ENCODE measurements around the gene COQ10B. TPM values are rescaled to one million over a fixed set of nuclear protein-coding genes. Genes with fewer than 3 reads are reported as not detected.
"Not testable (repeated sequence)": the region's sequence is repeated elsewhere in the genome, so short reads cannot be mapped to it uniquely, and the experiment has no call there.

Gene COQ10B
- polyA plus RNA-seq (ENCODE audit: insufficient read depth in 1 of 5, insufficient read length in 5 of 5, low replicate concordance in 1 of 5), result 10 to 100 TPM; 12.5 to 16.2 (median 13.4) TPM
- long read RNA-seq, donor 1, transcript COQ10B-201 (5 exons, 2,239 nt), result major isoform, 7 of 1,016 reads
- long read RNA-seq, donor 1, partial matches to known transcripts, result 1,004 of 1,016 reads
- long read RNA-seq, donor 1, other reads (novel, unspliced or antisense), result 5 of 1,016 reads
- long read RNA-seq, donor 2, transcript COQ10B-201 (5 exons, 2,239 nt), result major isoform, 5 of 5 reads
- long read RNA-seq, donor 2, partial matches to known transcripts, result 0 of 5 reads
- long read RNA-seq, donor 2, other reads (novel, unspliced or antisense), result 0 of 5 reads
- long read RNA-seq, donor 3, transcript COQ10B-201 (5 exons, 2,239 nt), result major isoform, 5 of 5 reads
- long read RNA-seq, donor 3, partial matches to known transcripts, result 0 of 5 reads
- long read RNA-seq, donor 3, other reads (novel, unspliced or antisense), result 0 of 5 reads
- long read RNA-seq, donor 4, transcript COQ10B-201 (5 exons, 2,239 nt), result major isoform, 6 of 12 reads
- long read RNA-seq, donor 4, partial matches to known transcripts, result 6 of 12 reads
- long read RNA-seq, donor 4, other reads (novel, unspliced or antisense), result 0 of 12 reads
- long read RNA-seq, donor 5, transcript COQ10B-201 (5 exons, 2,239 nt), result major isoform, 10 of 11 reads
- long read RNA-seq, donor 5, partial matches to known transcripts, result 0 of 11 reads
- long read RNA-seq, donor 5, other reads (novel, unspliced or antisense), result 0 of 11 reads
- long read RNA-seq, donor 6, transcript COQ10B-201 (5 exons, 2,239 nt), result major isoform, 12 of 1,027 reads
- long read RNA-seq, donor 6, partial matches to known transcripts, result 927 of 1,027 reads
- long read RNA-seq, donor 6, other reads (novel, unspliced or antisense), result 88 of 1,027 reads
- long read RNA-seq, donor 7, transcript COQ10B-201 (5 exons, 2,239 nt), result major isoform, 6 of 1,095 reads
- long read RNA-seq, donor 7, partial matches to known transcripts, result 930 of 1,095 reads
- long read RNA-seq, donor 7, other reads (novel, unspliced or antisense), result 159 of 1,095 reads
- long read RNA-seq, donor 8, partial matches to known transcripts, result 259 of 311 reads
- long read RNA-seq, donor 8, other reads (novel, unspliced or antisense), result 49 of 311 reads

DNA sequence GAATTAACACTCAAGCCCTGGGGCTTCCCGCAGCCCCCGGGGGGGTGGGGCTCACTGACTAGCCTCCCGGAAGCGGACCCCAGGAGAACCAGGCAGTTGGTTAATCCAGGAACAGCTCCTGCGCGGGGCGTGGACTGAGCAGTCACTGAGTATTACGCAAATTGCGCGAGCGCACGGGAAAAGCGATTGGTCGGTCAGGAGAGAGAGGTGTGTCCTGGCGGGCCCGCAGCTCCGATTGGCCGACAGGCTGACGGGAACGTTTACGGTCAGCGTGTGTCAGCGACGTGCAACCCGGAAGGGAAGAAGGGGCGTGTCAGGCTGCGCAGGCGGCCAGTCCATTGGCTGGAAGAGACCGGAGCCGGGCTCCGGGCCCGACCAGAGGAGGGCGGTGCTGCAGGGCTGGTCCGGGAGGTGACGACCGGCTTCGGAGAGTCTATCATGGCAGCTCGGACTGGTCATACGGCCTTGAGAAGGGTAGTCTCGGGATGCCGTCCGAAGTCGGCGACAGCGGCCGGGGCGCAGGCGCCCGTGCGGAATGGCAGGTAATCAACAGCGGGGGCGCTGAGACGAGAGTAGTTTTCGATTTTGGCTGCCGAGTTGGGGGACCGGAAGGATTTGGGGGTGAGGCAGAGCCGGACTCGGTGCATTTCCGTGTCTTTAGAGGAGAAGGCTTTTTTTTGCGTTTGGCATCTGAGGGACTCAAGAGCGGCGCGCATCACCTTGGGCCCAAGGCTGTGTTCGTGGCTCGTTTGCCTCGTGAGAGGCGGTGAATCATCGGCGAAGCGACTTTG is at the start of gene COQ10B:
COQ10B (plus strand) TSS at position 430 of the 791 bp plus-strand sequence; CDS start at position 439, 9 bp downstream.
- DNase-seq, result peak; percentile 99 to 100

DNA sequence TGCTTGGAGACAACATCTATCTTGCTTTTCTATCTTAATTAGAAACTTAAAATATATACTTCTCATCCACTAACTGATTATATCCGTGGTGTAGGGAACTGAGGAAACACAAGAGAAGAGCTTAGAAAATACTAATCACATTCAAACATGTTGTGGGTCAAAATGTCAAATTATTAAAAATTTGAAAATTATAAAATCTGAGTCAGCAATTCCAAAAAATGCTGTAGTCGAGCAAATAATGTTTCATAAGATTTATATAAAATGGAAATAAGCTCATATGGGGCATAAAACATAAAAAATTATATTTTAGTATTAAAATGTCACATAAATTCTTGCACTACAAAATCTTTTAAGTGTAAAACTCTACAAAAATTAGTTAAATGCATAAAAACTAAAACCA is 47.8 kb upstream of the COQ10B start:
- no peak for DNase-seq

DNA sequence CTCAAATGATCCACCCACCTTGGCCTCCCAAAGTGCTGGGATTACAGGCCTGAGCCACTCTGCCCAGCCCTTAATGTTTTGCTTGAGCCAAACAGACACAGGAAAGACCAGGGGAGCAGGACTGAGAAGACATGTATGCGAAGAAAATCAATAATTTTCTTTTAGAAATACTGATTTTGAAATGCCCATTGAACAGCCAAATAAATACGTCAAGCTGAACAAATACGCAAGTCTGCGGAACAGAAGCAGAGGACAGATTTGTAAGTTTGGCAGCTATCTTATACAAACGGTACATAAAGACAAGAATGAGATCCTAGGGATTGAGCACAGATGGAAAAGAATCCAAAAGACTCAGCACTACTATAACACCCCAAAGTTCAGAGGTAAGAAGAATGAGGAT is 39.3 kb upstream of the COQ10B start:
- DNase-seq, result no peak

DNA sequence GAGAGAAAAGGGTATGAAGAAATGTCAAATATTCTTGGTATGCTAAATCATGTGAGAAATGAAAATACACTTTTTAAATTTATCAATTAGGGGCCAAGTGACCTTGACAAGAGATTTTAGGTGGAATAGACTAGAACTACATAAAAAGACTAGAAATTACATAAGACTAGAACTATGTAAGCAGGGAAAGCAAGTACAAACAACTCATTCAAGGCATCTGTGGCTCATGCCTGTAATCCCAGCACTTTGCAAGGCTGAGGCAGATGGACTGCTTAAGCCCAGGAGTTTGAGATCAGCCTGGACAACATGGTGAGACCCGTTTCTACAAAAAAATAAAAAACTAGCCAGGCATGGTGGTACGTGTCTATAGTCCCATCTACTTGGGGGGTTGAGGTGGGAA is 38.8 kb upstream of the COQ10B start:
- DNase-seq, result no peak

DNA sequence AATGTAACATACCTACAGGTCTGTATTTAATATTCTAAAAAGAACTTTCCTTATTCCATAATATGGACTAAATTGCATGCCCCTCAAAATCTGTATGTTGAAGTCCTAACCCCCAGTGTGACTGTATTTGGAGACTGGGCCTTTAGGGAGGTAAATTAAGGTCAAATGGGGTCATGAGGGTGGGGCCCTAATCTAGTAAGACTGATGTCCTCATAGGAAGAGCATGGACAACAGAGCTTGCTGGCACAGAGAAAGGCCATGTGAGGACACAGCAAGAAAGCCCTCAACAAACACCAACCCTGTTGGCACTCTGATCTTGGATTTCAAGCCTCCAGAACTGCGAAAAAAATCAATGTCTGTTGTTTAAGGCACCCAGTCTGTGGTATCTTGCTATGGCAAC is 37.1 kb upstream of the COQ10B start:
- DNase-seq, result no peak

DNA sequence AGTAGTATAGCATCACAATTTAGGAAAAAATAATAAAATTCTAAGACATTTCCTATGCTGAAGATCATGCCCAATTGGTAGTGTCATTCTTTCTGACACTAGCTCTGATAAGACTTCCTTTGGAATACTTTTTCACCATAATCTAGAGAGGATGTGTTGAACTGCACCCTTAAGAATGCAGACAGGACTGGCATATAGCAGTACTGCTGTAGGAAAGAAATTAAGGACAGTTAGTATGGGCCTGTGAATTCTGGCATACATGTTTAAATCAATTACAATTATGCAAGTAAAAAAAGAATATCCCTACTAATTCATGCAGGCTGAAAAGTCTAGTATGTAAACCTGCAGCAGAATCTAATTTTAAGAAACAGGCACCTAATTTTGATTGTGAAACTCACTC is 33.9 kb upstream of the COQ10B start:
- no peak for DNase-seq

DNA sequence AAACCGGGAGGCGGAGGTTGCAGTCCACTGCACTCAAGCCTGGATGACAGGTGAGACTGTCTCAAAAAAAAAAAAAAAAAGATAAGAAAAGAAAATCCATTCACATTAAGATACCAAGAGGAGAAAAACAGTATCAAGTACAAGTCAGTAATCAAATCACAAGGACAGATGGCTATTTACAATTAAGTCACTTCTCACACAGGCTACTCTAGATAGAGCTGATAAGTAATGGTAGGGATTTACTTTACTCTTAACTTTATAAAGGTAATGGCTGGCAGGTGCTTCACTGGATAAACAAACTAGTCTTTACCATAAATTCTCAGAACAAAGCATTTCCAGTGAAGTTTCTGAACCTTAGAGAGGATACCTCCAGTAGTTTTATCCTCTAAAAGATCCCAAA is 30.0 kb upstream of the COQ10B start:
- no peak for DNase-seq

DNA sequence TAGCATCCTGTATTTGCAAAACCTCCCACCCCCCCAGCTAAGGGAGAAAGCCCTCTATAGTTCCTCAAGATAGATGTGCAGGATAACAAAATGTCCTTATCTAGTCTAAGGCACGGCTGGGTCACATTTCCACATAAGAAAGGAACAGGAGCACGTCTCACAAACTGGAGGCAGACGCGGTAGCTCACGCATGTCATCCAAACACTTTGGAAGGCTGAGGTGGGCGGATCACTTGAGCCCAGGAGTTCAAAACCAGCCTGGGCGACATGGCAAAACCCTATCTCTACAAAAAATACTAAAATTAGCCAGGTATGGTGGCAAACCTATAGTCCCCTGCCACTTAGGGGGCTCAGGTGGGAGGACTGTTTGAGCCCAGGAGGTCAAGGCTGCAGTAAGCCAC is 27.8 kb upstream of the COQ10B start:
- DNase-seq, result no peak

DNA sequence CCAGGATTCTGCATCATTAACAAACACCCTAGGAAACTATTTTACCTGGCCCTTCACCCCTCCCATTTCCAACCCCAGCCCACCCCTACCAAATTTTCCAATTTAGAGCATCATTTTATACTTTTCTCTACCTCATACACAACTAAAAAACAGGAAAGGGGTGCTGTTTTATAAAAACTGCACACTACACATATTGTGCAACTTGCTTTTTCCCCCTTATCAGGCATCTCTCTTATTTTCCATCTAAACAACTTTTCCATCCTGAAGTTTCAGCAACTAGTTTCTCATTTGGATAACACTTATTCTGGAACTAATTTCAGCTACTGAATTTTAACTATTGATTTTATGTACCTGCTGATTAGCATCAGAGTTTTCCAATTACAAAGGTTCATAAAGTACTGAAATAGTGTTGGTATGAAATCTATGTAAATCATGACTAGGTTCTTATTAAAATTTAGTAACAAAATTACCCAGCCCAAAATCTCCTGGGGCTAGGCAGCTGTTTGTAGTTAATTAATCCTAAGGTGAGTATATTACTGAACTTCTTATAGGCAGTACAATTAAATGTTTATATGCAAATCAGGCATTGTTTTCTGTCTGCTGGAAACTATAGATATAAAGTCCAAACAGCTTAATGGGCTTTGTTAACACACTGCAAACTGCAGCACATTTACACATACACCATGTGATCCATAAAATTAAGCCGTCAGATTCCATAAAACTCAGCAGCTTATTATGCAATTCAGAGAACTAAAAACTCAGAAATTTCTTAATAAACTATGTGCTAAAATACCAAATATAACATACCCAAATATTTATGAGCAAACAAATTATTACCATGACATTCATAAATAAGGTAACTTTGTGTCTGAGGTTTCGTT is 26.4 kb upstream of the COQ10B start:
- no peak for DNase-seq

DNA sequence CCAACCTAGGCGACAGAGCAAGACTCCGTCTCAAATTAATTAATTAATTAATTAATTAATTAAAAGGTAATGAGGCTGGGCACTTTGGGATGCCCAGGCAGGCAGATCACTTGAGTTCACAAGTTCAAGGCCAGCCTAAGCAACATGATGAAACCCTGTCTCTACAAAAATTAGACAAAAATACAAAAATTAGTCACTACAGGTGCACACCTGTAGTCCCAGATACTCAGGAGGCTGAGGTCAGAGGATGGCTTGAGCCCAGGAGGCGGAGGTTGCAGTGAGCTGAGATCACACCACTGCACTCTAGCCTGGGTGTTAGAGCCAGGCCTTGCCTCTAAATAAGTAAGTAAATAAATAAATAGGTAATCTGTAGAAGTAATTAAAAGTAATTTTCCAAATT is 25.4 kb upstream of the COQ10B start:
- DNase-seq, result no peak

DNA sequence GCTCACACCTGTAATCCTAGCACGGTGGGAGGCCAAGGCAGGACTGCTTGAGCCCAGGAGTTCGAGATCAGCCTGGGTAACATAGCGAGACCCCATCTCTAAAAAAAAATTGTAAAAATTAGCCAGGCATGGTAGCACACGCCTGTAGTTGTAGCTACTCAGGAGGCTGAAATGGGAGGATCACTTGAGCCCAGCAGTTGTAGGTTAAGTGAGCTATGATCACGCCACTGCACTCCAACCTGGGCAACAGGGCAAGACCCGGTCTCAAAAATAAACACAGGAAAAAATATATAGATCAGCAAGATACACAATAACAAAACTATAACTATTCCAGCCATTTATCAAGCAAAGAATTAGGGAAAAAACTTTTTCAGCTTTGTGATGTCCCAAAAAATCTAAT is 21.5 kb upstream of the COQ10B start:
- no peak for DNase-seq

DNA sequence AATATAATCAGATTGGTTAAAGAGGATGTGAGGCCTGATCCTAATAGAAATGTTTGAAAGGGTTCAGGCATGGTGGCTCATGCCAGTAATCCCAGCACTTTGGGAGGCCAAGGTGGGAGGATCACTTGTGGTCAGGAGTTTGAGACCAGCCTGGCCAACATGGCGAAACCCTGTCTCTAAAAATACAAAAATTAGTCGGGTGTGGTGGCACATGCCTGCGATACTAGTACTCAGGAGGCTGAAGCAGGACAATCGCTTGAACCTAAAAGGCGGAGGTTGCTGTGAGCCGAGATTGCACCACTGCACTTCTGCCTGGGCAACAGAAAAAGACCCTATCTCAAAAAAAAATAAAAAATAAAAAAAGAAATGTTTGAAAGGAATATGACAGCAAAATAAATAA is 20.8 kb upstream of the COQ10B start:
- not testable (repeated sequence) for DNase-seq

DNA sequence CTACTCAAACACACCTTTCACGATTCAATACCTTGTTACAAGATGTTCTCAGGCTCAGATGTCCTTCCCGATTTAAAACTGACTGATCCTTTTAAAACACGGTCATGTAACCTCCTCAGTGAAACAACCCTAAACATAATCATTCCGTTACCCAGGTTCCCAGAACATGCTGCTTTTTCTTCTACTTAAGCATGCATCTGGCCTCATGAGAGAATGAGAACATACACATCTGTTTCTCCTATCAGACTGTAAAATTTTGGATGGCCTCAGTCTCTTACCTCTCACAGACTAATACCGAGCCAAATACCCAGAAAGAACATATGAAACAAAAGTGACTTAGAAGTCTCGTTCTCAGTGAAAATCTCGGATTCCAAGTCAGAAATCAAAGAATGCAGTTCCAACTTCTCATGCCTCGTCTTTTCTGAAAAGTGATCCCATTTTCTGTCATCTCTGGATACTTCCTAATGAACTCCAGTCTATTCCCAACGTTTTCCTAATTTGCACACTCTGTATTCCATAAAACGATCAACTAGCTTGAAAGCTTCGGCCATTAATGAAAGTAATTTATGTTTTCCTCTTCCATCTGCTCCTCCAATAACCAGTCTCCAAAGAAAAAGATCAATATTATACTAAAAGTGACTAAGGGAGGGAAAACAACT is 19.4 kb upstream of the COQ10B start:
- DNase-seq, result no peak

DNA sequence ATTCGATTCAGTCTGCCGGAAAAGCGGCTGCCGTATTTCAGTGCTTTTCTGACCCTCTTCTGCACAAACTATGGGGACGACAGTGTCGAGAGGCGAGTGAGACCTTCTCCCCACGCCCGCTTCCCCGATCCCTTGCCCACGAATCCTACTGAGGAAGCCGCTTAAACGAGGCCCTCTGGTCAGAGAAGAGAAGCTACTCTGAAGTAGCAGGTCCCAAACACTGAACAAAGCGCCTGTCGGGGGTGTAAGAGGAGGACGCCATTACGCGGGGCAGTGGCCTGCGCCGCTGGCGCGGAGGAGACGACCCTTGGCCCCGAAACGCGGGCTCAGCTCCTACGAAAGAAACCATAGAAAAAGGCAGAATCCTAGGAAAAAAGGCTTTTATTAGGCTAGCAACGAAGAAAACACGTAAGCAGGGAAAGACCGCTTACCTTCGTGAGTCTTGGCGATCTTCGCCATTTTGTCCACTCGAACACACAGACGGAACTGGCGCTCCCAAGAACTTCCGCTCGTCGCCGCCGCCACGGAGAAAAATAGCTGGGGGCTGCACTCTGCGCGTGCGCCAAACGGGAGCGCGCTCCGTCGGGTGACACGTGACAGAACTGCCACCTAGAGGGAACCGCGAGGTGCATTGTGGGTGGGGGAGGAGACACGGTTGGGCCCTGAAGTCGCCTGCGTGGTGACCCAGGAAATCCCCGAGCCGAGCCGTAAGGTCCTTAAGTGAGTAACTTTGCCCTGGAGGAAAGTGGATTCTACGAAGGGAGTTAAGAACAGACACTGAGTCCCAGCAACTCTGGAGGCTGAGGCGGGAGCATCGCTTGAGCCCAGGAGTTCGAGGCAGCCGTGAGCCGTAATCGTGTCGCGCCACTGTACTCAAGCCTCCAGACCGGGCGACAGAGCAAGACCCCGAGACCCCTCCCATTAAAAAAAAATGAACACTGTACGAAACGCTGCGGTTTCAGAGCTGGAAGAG is 18.5 kb upstream of the COQ10B start, which contains the start of gene SF3B1:
SF3B1 (minus strand) TSS at position 488 of the 973 bp plus-strand sequence; CDS start at position 459, 29 bp downstream.
- DNase-seq, result peak; percentile 99

DNA sequence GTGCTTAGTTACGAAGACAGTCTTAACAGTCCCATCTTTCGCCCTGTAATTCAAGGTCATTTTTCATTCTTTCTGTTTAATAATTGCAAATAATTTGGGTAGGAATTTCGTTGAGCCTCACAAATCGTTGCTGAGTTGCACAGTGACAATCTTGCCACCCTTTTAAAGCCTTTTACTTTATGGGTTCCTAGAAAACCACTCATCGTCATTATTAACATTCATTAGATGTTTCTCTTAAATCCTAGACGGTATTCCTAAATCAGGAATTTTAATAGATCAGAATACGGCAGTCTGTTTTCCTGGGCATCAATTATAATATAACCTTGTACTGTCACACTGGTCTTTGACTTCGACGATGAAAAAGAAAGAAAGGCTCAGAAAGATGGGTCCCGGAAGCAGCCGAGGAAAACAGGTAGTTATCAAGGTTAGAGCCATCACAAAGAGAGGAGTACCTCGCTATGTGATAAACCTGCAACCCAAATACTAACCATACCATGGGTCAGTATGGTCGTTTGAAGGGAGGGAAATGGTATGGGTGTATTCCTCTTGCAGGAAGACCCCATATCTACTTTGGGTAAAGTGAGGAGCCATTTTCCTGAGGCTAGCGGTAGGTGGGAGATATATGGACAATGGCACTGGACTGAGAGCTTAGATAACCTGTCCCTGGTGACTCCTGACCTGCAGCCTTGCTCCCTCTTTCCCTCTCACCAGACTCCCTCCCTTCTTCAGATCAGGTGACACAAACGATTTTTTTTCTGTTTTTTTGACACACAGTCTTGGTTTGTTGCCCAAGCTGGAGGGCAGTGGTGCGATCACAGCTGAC is 17.5 kb upstream of the COQ10B start:
- no peak for DNase-seq

DNA sequence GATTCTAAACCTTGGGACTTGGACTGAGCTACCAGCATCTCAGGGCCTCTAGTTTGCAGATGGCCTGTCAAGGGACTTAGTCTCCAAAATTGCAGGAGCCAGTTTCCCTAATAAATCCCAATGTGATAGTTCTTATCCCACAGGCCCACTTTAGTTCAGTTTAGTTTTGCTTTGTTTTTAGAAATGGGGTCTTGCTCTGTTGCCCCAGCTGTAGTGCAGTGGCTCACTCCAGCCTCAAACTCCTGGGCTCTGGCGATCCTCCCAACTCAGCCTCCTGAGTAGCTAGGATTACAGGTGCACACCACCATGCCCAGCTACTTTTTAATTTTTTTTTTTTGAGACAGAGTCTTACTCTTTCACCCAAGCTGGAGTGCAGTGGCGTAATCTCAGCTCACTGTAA is 16.0 kb upstream of the COQ10B start:
- no peak for DNase-seq

DNA sequence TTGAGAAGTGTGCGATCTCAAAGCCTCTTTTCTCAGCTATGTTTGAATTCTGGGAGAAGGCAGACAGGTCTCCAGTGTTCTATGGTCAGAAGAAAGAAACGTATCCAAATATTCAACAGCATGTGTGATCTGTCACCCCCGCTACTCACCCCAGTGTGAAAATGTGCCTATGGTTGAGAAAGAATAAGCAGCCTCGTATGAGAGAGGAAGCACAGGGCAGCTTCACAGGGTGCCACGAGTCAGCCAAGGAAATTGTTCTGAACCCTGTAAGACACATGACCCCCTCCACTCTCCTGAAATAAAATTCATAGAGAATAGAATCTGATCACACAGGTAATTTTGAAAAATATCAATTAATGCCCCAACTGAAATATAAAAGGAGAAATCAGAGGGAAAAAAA is 10.5 kb upstream of the COQ10B start:
- DNase-seq, result no peak

DNA sequence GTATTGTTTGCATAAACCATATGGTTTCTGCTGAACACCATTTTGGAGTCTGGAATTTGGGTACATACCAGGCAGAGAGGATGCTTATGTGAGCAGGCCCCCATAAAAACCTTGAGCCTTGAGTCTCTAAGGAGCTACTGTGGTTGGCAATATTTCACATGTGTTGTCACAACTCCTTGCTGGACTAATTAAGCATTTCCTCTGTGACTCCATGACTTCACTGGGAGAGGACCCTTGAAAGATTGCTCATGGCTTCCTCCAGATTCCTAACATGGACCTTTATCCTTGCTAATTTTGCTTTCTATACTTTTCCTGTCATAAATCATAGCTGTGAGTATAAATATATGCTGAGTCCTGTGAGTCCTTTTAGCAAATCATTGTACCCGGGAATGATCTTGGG is 7.6 kb upstream of the COQ10B start:
- no peak for DNase-seq

All from right lung (tissue), 10 donors.